ENCODE results near the gene GOLGA6L4. TPM values are rescaled to one million over a fixed set of nuclear protein-coding genes. Genes with fewer than 3 reads are reported as not detected.
"Not testable (repeated sequence)": the region's sequence is repeated elsewhere in the genome, so short reads cannot be mapped to it uniquely, and the experiment has no call there.

GOLGA6L4 gene, protein sequence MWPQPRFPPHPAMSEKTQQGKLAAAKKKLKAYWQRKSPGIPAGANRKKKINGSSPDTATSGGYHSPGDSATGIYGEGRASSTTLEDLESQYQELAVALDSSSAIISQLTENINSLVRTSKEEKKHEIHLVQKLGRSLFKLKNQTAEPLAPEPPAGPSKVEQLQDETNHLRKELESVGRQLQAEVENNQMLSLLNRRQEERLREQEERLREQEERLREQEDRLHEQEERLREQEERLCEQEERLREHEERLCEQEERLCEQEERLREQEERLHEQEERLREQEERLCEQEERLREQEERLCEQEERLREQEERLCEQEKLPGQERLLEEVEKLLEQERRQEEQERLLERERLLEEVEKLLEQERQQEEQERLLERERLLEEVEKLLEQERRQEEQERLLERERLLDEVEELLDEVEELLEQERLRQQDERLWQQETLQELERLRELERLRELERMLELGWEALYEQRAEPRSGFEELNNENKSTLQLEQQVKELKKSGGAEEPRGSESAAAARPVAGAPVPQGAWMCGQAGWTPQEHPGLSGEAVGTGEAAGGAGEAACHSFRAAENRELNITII
- total RNA-seq: 1.1 TPM
- long read RNA-seq: 0 reads

DNA sequence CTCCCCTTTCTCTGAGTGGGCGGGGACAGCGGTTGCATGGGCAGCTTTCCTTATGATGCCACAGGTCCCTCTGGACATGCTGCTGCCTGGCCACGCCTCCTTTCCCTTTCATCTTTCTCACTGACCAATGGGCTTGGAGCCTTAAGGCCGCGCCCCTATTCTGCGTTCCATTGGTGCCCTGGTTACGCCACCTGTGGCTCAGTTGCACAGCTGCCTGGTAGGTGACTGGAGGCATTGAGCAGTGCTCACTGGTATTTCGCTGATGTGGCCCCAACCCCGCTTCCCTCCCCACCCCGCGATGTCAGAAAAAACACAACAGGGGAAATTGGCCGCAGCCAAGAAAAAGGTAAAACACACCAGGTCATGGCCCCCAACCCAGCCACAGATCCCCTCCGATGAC lies at the start of gene GOLGA6L4:
Gene GOLGA6L4 (plus strand): TSS at position 201 of the 400 bp plus-strand sequence. CDS start 62 bp downstream, at position 263.
- H3K36me3 ChIP-seq; H3K27me3 ChIP-seq (ENCODE audit: low read depth); intact Hi-C loops (cut with micrococcal nuclease); H3K4me1 ChIP-seq; H3K4me3 ChIP-seq; DNase-seq; H3K27ac ChIP-seq (replicated peaks); H3K9me3 ChIP-seq (replicated peaks): not testable (repeated sequence)

DNA sequence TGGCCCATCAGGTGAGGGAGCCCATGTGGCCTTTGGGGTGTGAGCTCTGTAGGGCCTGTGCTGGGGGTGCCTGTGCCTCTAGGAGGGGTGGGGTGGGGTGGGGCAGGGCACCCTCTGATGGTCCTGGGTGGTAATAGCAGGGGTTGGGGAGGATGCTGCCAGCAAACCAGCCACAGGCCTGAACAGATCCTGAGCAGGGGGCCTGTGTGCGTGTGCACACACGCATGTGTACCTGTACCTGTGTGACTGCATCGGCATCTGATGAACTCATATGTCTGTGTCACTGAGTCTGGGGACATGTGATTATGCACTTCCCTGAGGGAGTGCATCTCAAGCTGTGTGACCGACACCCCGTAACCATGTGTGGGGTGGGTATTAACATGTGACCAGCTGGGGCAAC lies 42.6 kb upstream of the GOLGA6L4 start:
- H3K27ac ChIP-seq (replicated peaks); intact Hi-C loops (cut with micrococcal nuclease); DNase-seq; H3K4me1 ChIP-seq; H3K4me3 ChIP-seq; H3K27me3 ChIP-seq (ENCODE audit: low read depth); H3K36me3 ChIP-seq; H3K9me3 ChIP-seq (replicated peaks): not testable (repeated sequence)

DNA sequence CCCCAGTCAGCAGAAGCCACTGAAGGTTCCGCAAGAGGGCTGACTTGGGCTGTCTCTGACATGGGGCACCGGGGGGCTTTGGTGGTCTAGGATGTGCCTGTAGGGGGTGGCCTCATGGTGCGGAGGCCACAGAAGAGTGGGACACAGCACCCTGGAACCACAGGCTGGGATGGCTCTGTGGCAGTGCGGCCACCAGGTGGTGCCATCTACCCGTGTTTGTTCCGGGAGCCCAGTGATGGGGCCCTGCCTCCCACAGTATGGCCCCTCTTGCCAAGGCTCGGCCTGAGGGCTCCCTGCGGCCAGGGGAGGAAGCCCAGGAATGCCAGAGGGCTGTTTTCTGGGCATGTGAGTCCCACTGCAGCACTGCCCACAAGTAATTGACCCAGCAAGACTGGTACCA lies 40.0 kb upstream of the GOLGA6L4 start:
- H3K27ac ChIP-seq (replicated peaks); DNase-seq: not testable (repeated sequence)

DNA sequence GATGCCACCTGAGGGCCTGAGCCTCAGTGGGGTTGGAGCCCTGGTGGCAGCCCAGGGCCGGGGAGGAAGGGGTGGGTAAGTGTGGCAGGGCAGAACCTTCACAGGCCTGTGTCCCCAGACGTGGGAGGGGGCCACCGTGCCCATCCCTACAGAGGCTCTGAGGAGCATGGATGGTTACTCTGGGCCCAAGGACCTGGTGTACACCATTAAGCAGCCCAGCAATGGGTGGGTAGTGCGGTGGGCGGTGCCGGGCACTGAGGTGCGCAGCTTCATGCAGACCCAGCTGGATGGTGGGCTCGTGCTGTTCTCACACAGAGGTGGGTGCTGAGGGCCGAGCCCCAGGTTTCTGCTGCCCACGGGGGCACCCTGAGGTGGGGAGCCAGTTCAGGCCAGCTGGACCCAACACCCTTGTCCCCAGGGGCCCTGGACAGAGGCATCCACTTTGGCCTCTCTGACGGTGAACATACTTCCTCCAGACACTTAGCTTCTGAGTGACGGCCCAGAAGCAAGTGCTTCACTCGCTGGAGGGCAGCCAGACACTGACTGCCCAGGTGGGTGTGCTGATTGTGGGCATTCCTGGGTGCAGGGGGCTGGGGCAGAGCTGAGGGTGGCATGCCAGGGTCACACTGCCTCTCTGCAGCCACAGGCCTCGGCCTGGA lies 38.9 kb upstream of the GOLGA6L4 start:
- H3K4me1 ChIP-seq; H3K36me3 ChIP-seq; intact Hi-C loops (cut with micrococcal nuclease); H3K4me3 ChIP-seq; H3K27ac ChIP-seq (replicated peaks); DNase-seq; H3K9me3 ChIP-seq (replicated peaks); H3K27me3 ChIP-seq (ENCODE audit: low read depth): not testable (repeated sequence)

More for the DNA sequence above, 40.0 kb upstream of the GOLGA6L4 start:
- H3K4me3 ChIP-seq; intact Hi-C loops (cut with micrococcal nuclease); H3K9me3 ChIP-seq (replicated peaks); H3K4me1 ChIP-seq; H3K27me3 ChIP-seq (ENCODE audit: low read depth); H3K36me3 ChIP-seq: not testable (repeated sequence)

DNA sequence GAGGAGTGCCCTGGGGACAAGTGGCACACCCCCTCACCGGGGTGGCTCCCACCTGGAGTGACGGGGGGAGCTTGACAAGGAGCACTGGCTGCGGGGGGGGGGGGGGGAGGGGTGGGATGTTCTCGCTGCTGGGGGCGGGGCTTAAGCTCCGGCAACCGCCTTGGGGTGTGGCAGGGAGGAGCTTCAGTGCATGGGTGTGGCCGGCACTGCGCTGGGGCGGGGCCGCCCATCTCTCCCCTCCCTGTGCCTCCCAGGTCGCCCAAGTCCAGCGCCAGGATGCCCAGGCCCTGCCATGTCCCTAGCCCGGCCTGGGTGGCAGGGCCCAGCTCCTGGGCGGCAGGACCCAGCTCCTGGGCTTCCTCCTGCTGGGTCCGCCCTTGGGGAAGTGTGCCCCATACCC lies 35.7 kb upstream of the GOLGA6L4 start:
- H3K27ac ChIP-seq (replicated peaks); intact Hi-C loops (cut with micrococcal nuclease); DNase-seq: not testable (repeated sequence)

DNA sequence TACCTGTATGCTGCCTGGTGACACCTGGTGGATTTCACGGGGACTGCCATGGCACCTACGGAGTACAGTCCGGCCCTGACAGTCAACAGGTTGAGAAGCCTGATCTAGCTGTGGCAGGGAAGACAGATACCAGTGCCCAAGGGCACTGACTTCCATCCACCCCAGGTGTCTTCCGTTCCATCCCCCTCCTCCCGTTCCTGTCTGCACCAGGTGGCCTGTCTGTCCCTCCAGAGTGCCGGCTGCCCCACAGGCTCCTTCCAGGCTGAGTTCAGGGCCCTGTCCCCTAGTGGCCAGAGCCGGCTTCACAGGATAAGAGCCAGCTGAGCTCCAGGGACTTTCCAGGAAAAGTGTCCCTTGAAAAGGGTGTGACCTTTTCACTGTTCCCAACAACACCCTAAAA lies 10.9 kb downstream of the GOLGA6L4 start:
- H3K27me3 ChIP-seq (ENCODE audit: low read depth); intact Hi-C loops (cut with micrococcal nuclease); H3K4me1 ChIP-seq; H3K36me3 ChIP-seq; H3K9me3 ChIP-seq (replicated peaks); DNase-seq; H3K4me3 ChIP-seq; H3K27ac ChIP-seq (replicated peaks): not testable (repeated sequence)

More for the DNA sequence above, 35.7 kb upstream of the GOLGA6L4 start:
- H3K27me3 ChIP-seq (ENCODE audit: low read depth); H3K4me1 ChIP-seq; H3K4me3 ChIP-seq; H3K9me3 ChIP-seq (replicated peaks); H3K36me3 ChIP-seq: not testable (repeated sequence)

Measured in left ventricle myocardium inferior (tissue), 1 donor.